ENCODE results near the gene GTF2A2. TPM values are rescaled to one million over a fixed set of nuclear protein-coding genes. Genes with fewer than 3 reads are reported as not detected.

Gene GTF2A2
- total and polyA plus RNA-seq, 4 donors = 11.7 to 101 (median 27.2) TPM

GRCh38 chr15:59594493-59594942 lies 62.8 kb downstream of the GTF2A2 start (continued):
- TF ChIP-seq, protein P1, sequence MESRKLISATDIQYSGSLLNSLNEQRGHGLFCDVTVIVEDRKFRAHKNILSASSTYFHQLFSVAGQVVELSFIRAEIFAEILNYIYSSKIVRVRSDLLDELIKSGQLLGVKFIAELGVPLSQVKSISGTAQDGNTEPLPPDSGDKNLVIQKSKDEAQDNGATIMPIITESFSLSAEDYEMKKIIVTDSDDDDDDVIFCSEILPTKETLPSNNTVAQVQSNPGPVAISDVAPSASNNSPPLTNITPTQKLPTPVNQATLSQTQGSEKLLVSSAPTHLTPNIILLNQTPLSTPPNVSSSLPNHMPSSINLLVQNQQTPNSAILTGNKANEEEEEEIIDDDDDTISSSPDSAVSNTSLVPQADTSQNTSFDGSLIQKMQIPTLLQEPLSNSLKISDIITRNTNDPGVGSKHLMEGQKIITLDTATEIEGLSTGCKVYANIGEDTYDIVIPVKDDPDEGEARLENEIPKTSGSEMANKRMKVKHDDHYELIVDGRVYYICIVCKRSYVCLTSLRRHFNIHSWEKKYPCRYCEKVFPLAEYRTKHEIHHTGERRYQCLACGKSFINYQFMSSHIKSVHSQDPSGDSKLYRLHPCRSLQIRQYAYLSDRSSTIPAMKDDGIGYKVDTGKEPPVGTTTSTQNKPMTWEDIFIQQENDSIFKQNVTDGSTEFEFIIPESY (IDR thresholded peaks at IDR 0.05) = no peak
- no peak for TF ChIP-seq EGR1 (IDR thresholded peaks at IDR 0.05; ENCODE audit: low read depth in 2 of 2)
- TF ChIP-seq SP1 (IDR thresholded peaks at IDR 0.05) = no peak
- no peak for TF ChIP-seq GABPA (IDR thresholded peaks at IDR 0.05 in 1 of 2, conservative IDR thresholded peaks at IDR 0.05 in 1 of 2)
- no peak for TF ChIP-seq MAX (IDR thresholded peaks at IDR 0.05)
- no peak for TF ChIP-seq FOXA1 (IDR thresholded peaks at IDR 0.05)
- no peak for TF ChIP-seq HNF4G (IDR thresholded peaks at IDR 0.05)

DNA sequence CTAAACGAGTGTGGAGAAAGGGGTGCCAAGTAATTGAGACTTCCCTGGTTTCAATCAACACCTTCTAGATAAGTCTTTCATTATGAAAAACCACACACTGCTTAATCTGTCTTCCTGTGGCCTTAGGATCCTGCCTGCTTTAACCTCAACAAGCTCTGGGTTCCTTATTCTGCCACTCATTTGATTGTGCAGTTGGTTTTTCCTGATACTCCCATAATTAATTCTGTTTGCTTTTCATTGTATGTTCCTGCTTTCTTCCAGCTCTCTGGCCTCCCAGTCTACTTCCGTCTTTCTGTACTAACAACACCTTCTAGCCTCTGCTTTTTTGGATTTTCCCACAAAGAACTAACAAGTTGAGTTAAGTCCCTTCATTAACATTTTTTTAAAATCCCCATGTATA lies 66.0 kb downstream of the GTF2A2 start:
- no peaks in the 10 kb centered on the region for H3K4me1 ChIP-seq (ENCODE audit: control insufficient read depth in 4 of 4, insufficient read depth in 4 of 4, low read length in 3 of 4)
- no peaks in the 10 kb centered on the region for H3K27me3 ChIP-seq (ENCODE audit: control insufficient read depth in 4 of 4, insufficient read depth in 4 of 4, low read length in 3 of 4)
- DNase-seq (ENCODE audit: low spot score) = no peak
- H3K4me3 ChIP-seq (ENCODE audit: low read depth in 1 of 3, low read length in 3 of 3) = no peak overlapping the region
- WGBS = 56% methylated on average over 2 of the region's 2 CpGs
- no peak for TF ChIP-seq GABPA (IDR thresholded peaks at IDR 0.05 in 1 of 2, conservative IDR thresholded peaks at IDR 0.05 in 1 of 2)
- TF ChIP-seq HNF4G (IDR thresholded peaks at IDR 0.05) = no peak
- no peak overlapping the region for H3K27ac ChIP-seq (ENCODE audit: low read depth in 1 of 2, low read length in 2 of 2)
- no peak overlapping the region for H3K9ac ChIP-seq (ENCODE audit: low read depth in 1 of 2, low read length in 2 of 2)
- no peaks in the 10 kb centered on the region for H3K9me3 ChIP-seq (ENCODE audit: control insufficient read depth in 4 of 4, low read length in 3 of 4)
- H3K36me3 ChIP-seq (ENCODE audit: control insufficient read depth in 4 of 4, insufficient read depth in 3 of 4, low read depth in 1 of 4, low read length in 3 of 4) = no peaks in the 10 kb centered on the region

GRCh38 chr15:59590027-59590426 lies 67.3 kb downstream of the GTF2A2 start:
- no peak overlapping the region for H3K4me3 ChIP-seq (ENCODE audit: low read depth in 1 of 3, low read length in 3 of 3)
- DNase-seq (ENCODE audit: low spot score) = no peak
- no peak overlapping the region for H3K27ac ChIP-seq (ENCODE audit: low read depth in 1 of 2, low read length in 2 of 2)

More at GRCh38 chr15:59590027-59590426, 67.3 kb downstream of the GTF2A2 start:
- 78% methylated on average over 7 of the region's 7 CpGs for WGBS
- Histone ChIP-seq H3K4me1 (ENCODE audit: control insufficient read depth in 4 of 4, insufficient read depth in 4 of 4, low read length in 3 of 4) (no peaks in the 10 kb centered on the region), H3K9ac (ENCODE audit: low read depth in 1 of 2, low read length in 2 of 2) (no peak overlapping the region), H3K36me3 (ENCODE audit: control insufficient read depth in 4 of 4, insufficient read depth in 3 of 4, low read depth in 1 of 4, low read length in 3 of 4) (no peaks in the 10 kb centered on the region), H3K9me3 (ENCODE audit: control insufficient read depth in 4 of 4, low read length in 3 of 4) (no peaks in the 10 kb centered on the region), H3K27me3 (ENCODE audit: control insufficient read depth in 4 of 4, insufficient read depth in 4 of 4, low read length in 3 of 4) (no peaks in the 10 kb centered on the region)
- TF ChIP-seq GABPA (IDR thresholded peaks at IDR 0.05 in 1 of 2, conservative IDR thresholded peaks at IDR 0.05 in 1 of 2) (no peak), EGR1 (IDR thresholded peaks at IDR 0.05; ENCODE audit: low read depth in 2 of 2) (no peak), JUND (IDR thresholded peaks at IDR 0.05) (no peak), YY1 (IDR thresholded peaks at IDR 0.05) (no peak), HNF4G (IDR thresholded peaks at IDR 0.05) (no peak), RXRA (IDR thresholded peaks at IDR 0.05) (no peak), ATF3 (IDR thresholded peaks at IDR 0.05) (no peak), FOXA2 (IDR thresholded peaks at IDR 0.05) (no peak), RAD21 (IDR thresholded peaks at IDR 0.05) (no peak)
- TF ChIP-seq, protein P1 (IDR thresholded peaks at IDR 0.05) = no peak

Other genes with a start within 250 kb of the GTF2A2 start
- gene FAM81A, start 219.3 kb downstream of the GTF2A2 start, total RNA-seq = under 1 TPM; under 0.01 to 0.05 TPM
- gene FAM81A, start 219.3 kb downstream of the GTF2A2 start, polyA plus RNA-seq = under 1 TPM; 0.09 to 0.13 TPM
- gene GCNT3, start 45.7 kb downstream of the GTF2A2 start, total RNA-seq = under 1 TPM in 1 of 2 donors, not detected in 1; 0.37 TPM
- under 1 TPM in 1 of 2 donors, not detected in 1; 0.14 TPM for gene GCNT3, start 45.7 kb downstream of the GTF2A2 start, polyA plus RNA-seq
- 10 to 100 TPM; 32.4 to 73.6 TPM for gene BNIP2, start 31.8 kb upstream of the GTF2A2 start, total RNA-seq
- 10 to 100 TPM; 17.4 to 26.7 TPM for gene BNIP2, start 31.8 kb upstream of the GTF2A2 start, polyA plus RNA-seq

Measured in liver (tissue), 9 donors.